GM04503 (cell line): ENCODE results near the gene CCDC154.
"Not testable (repeated sequence)": the region's sequence is repeated elsewhere in the genome, so short reads cannot be mapped to it uniquely, and the experiment has no call there.

ENCODE experiments used
- DNase-seq: peaks from one replicate; pipeline ENCODE4 v3.0.0-alpha.2; 2012; ENCODE audit warnings: low read depth

CCDC154 gene

DNA sequence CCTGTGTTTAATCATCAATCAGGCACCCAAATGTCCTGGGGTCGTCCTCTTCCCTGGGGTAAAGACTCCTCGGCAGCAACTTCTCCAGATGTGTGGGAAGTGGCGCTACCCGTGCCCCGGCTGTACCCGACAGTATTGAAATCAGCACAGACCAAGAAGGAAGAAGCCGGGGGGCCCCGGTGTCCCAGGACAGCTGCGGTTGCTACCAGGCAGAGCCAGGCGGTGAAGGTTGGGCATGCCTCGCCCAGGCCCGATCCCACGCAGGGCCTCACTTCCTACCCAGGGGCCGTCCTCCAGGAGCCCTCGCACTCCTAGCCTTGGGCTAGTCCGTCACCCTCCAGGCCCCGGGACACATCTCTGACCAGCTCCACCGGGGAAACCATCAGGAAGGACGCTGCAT is 9.0 kb upstream of the CCDC154 start:
- no peak for DNase-seq

DNA sequence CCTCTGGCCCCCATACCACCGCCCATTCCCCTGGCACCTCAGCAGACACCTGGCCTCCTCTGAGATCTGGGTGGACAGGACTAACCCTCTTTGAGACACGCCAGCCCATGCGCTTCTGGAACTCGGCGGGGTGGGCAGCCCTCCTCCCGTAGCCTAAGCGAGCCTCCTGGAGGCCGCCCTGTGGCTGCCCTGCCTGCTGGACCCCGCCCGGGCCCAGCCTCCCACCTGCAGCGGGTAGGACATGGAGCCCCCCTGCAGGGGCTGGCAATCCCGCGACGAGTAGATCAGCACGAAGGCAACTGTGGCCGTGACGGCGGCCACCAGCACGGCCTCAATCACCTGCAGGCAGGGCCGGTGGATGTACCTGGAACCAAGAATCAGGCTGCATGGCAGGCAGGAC is 8.2 kb upstream of the CCDC154 start:
- DNase-seq, result no peak

DNA sequence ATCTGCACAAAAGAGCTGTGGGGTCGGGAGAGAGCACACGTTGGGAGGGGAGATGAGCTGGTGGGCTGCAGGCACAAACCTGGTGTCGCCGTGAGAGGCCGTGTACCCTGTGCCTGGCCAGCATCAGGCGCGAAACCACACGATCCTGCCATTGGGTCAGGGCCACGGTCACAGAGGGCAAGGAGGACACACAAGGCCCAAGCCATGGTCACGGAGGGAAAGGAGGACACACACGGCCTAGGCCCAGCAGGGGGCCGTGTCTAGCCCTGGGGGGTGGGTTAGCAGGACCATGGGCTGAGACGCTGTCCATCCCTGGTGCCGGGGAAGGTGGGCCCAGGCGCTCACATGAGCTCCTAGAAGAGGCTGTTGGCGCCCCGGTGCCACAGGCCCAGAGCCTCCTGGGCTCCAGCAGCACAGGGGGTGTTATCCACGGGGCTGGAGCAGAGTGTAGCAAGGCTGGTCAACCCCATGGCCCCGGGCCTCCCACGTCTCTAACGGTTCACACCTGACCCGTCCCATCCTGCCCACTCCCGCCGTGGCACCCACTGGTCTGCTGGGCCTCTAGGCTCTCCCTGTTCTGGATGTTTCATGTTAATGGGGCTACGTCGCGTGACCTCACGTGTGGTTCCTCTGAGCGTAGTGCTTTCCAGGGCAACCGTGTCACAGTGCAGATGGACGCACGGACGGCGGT is 7.5 kb upstream of the CCDC154 start:
- DNase-seq, result no peak

DNA sequence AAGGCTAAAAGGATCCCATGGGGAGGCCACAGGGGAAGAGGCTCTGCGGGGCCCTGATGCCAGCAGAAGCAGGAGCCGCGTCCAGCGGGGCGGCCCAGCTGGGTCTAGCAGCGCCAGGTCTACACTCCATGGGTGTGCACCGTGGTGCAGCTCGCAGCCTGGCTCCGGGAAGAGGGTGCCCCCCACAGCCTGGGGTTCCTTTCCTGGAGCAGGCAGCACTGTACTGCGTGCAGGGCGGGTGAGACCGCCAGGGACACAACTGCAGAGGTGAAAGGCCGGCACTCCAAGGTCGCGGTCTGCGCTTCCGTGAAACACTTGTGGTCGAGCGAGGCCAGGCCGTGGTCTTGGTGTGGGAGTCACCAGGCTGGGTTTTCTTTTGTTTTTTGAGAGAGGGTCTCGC is 6.5 kb upstream of the CCDC154 start:
- DNase-seq, result no peak

DNA sequence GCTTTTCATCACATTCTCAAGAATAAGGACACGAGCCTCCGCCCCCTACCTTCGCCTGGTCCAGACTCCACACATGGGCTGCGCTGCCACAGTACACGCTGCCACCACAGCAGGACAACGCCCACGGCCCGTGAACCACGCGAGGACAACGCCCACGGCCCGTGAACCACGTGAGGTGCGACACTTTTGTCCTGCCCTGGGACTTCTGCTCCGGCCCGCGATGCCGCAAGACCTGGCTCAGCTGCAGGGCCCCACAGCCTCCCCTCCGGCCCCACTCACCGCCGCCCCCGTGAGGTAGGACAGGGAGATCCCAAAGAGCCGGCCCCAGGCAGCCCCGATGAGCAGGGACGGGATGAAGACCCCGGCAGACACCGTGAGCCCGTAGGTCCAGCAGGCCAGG is 5.9 kb upstream of the CCDC154 start:
- no peak for DNase-seq

DNA sequence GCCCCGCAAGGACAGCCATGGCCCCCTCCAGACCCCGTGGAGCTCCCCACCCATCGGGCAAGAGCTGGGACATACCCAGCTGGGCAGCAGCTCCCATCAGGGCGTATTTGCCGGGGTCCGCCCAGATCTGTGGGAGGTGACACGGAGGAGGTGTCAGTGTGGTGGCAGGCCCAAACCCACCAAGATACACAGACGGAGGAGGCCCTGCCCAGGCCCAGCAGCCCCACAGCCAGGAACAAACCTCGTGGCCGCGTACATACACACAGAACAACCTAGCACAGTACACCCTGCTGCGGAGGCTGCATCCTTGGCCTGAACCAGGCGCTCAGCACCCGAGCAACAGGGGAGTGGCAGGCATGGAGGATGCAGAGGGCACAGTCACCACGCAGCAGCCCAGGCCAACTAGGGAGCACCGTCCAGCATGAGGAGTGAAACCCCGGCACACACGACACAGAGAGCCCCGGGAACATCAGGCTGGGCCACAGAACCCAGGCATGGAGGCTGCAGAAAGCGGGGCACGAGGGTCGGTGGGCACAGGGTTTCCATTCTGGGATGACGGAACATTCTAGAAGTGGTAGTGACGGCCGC is 4.9 kb upstream of the CCDC154 start:
- DNase-seq, result no peak

DNA sequence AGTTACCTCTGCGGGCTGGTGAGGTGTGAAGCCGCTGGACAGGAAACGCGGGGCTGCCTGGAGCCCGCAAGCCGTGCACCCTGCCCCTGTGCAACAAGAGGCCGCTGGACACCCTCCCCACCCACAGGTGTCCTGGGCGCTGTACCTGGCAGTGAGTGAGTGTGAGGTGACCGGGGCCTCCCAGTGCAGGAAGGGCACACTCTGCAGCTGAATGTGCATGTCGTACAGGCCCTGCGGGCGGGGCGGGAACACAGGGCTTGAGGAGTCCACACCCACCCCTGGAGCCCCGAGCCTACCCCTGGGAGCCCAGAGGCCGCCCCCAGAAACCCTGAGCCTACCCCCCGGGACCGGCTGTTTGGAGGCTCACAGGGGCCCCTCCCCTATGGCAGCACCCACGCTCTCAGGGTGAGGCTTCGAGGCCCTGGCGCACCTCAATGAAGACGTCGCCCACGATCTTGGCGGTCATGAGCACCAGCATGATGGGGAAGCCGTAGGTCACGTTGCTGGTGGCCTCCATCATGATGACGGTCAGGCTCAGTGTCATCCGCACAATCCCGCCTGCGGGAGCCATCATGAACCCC is 4.3 kb upstream of the CCDC154 start:
- no peak for DNase-seq

DNA sequence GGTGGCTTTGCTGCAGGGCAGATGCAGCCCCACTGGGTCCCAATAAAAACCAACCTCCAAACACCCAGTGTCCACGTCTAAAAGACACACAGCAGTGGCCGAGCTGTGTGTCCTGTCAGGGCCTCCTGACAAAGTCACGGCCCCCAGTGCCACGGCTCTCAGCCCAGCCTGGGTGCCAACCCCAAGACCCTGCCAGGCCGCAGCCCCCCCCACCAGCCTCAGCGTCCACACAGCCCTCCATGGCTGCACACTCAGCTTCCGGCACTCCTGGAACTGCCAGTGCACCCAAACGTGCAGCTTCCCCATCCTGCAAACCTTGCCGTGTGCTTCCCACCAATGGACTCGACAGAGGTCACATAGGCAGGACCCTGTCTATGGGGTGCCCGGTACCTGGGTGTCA is 3.6 kb upstream of the CCDC154 start:
- no peak for DNase-seq

DNA sequence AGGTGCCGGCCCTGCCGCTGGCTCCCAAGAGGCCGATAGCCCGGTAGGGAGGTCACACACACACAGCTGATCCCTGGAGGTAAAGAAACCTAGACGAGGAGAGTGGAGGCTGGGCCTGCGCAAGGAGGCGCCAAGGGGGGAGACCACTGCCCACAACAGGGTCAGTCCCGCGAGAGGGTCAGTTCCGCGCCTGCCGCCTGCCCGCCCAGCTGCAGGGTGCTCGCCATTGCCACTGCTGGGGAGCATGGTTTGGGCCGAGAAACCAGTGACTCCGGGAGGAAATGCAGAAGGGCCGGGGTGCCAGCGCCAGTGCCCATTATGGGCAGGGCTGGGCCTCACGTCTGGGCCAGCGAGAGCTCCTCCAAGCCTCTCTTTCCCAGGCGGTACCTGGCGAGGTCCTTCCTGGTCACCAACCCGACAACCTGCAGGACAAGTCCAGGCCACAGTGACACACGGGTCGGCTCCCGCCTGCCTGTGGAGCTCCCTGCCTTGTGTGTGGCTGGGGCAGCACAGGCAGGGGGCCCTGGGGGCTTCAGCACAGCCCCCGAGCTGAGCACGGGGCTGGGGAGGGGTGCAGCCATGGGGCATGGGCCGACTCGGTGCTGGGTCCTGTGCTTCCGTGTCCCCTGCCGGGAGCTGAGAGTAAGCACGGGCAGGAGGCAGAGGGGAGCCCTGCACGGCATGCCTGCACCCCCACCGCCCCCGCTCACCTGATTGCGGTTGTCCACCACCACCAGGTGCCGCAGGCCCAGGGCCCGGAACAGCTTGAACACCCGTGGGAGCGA is 2.1 kb upstream of the CCDC154 start:
- DNase-seq, result no peak

DNA sequence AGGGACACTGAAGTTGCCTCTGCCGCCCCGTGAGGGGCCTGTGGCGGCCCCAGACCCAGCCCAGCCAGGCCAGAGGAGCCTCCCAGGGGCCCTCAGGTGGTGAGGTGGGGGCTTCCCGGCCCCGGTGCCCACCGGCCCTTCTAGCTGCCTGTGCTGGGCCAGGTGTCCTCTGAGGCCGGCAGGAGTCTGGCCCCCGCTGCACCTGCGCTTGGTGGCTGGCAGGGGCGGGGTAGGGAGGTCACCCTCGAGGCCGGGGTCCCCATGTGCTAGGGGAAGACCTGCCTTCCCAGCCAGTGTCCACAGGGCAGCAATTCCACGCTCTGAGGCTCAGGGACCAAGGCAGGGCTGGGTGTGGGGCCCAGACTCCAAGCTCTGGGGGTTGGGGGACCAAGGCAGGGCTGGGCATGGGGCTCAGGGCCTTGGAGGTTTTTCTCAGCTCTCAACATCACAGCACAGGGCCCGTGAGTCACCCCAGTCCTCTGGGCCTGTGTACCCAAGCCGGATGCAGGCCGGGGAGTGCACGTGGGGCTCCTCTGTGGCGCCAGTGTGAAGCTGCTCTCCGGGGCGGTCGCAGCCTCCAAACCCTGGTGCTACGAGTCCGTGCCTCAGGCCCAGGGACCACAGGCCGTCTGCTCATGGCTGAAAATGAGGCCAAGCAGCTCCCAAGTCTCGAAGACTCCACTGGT is 1.3 kb upstream of the CCDC154 start:
- no peak for DNase-seq

DNA sequence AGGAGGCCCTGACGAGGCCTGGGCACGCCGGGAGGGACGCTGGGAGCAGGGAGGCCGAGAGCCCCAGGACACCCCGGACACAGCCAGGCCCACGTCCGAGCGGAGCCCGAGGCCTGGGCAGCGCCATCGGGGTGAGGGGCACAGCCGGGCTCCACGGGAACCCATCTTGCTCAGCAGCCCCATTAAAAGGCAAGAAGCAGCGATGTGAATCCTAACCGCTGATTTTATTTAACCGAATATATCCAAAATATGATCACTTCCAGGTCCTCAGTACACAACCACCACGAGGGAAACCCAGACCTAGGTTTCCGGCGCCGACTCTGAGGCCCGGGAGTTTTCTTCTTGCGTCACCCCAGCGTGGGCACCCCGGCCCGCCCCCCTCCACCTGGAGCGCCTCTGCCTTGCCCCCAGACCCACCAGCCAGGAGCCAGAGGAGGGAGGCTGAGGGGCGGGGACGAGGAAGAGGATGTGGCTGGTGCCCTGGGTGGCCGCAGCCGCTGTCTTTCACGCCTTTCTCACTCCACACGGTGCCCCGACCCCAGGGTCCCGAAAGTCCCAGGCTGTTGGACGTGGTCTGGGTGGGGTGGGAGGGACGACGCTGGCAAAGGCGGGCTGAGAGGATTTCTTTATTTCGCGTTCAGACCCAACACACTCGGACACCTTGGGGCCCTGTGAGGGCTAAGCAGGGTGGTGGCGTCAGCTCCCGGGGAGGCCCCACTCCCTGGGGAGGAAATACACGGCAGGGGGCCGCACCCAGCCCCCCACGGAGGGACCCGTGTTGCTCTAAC is 568 bp upstream of the CCDC154 start:
- no peak for DNase-seq

DNA sequence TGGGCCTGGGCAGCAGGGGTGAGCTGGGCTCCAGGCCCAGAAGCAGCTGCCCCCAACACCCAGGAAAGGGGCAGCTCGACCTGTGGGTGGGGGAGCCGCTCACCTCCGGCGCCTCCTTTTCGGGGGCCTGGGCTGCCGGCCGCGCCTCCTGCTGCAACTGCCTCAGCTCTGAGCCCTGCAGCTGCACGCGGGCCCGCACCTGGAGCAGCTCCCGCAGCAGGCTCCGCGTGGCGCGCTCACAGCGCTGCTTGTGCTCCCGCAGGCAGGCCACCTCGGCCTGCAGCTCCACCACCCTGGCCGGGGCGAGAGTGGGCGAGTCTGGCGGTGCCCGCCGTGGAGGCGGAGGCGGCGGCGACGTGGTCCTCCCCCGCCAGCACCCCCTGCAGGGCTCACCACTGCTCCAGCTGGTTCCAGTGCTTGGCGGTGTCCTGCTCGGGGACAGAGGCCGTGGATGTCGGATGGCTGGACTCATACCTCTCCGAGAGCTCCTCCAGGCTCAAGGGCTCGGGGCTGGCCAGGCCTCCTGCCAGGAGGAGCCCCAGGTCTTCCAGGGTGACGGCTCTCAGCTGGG is 868 bp downstream of the CCDC154 start:
- no peak for DNase-seq

DNA sequence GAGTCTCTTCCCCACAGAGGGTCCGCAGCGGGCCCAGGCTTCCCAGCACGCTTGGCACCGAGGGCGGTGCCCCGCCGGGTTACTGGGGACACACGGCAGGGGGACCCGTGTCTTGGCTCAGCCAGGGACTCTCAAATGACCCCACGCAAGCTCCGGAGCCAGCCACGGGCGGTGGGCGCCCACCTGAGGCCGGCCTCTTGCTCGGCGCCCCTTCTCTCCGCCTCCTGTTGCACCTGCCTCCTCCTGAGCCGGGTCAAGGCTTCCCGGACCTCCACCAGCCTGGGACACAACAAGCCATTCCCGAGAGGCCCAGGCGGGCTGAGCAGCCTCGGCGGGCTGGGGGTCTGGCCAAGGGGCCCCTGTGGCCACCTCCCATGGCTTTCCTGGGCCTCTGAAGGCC is 1.7 kb downstream of the CCDC154 start:
- DNase-seq, result no peak

DNA sequence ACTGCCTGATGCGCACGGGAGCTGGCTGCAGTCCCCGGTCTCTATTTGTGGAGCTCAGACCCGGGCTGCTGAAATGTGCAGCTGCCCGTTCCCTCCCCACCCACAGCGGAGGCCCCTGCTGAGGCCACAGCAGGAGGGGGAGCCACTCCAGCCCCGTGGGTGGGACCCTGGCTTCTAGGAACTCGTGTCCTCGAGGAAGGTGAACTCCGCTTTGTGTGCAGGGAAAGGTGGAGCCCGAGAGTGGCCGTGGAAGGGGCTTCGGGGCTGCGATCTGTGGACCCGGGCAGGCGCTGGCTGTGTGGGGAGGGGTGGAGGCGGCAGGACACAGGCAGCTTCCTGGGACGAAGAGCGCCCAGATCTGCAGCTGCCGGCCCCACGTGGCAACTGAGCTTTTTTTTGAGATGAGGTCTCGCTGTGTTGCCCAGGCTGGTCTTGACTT is 2.9 kb downstream of the CCDC154 start:
- no peak for DNase-seq

DNA sequence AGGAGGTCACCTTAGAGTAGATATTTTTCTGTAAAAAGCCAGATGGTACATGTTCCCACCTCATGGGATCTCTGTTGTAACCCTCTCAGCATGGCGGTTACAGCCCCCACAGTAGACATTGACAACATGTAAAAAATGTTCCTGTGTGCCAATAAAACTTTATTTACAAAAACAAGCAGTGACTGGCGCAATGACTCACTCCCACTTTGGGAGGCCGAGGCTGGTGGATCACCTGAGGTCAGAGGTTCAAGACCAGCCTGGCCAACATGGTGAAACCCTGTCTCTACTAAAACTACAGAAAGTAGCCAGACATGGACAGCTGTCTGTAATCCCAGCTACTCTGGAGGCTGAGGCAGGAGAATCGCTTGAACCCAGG is 4.7 kb downstream of the CCDC154 start:
- DNase-seq, result not testable (repeated sequence)

DNA sequence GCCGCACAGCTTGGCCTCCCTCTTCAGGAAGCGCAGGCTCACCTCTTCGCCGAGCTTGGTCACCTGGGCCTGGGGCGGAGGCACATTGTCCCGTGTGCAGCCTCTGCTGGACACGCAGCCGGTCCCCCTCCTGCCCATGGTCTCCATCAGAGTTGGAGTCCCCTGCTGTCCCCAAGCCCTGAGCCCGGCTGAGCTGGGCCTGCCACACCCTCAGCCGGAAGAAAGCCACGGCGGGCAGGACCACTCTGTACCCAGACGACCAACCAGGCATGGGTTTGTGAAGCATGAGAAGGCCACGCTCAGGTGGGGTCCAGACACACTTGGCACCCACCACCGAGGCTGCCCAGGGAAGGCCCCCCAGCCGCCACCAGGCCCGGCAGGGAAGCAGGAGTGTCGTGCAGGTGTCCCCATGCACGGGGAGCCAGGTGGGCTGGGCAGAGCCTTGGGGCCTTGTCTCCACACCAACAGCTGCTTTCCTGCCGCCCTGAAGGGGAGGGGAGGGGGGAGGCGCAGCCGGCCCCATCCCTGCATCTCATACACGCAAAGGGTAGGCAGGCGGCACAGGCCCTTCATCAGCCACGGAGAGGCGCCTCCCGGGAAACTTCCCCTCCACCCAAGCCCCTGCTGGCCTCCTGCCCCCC is 5.2 kb downstream of the CCDC154 start:
- DNase-seq, result no peak

DNA sequence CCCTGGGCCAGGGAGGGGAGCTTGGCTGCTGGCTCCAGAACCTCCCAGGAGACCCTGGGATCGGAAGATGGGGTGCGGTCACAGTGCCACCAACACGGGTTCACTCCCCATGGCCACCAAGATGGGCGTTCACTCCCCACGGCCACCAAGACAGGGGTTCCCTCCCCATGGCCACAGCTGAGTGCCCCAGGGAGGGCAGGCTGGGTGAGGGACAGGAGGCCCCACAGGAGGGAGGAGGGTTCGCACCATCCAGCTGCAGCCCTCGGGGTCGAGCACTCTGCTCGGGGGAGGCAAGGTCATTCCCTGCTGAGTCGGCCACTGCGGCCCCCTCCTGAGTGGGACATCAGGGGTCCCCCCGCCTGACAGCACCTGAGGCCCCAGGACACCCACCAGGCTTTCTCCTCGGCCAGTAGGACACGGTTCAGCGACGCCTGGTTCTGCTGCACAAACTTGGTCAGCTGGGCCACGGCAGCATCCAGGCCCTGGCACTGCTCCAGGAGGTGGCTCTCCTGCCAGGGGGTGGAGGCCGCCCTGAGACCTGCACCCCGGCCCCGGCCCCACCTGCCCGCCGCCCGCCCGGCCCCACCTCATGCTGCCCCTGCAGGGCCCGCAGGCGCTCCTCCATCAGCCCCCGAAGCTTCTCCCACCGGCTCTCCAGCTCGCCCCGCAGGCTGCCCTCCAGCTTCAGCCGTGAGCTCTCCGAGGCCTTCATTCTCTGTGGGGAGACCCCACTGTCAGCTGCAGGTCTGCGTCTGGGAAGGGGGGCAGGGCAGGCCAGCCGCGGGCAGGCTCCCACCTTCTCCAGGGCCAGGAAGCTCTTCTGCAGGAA is 5.9 kb downstream of the CCDC154 start:
- DNase-seq, result no peak

DNA sequence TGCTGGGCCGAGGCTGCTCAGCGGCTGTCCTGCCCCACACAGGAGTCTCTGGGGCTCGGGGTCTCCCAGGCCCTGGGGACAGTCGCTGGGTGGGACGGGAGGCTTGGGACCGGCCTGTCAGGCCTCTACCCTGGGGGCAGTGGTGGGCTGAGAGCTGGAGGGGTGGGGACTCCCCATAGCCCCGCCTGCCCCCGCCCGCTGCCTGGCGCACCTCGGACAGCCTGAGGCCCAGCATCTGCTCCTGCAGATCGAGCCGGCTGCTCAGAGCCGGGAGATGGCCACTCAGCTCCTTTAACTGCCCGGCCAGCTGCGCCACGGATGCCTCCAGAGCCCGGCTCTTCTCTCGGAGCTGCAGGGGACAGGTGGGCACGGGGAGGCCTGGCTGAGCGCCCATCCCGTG is 6.8 kb downstream of the CCDC154 start:
- DNase-seq, result no peak

DNA sequence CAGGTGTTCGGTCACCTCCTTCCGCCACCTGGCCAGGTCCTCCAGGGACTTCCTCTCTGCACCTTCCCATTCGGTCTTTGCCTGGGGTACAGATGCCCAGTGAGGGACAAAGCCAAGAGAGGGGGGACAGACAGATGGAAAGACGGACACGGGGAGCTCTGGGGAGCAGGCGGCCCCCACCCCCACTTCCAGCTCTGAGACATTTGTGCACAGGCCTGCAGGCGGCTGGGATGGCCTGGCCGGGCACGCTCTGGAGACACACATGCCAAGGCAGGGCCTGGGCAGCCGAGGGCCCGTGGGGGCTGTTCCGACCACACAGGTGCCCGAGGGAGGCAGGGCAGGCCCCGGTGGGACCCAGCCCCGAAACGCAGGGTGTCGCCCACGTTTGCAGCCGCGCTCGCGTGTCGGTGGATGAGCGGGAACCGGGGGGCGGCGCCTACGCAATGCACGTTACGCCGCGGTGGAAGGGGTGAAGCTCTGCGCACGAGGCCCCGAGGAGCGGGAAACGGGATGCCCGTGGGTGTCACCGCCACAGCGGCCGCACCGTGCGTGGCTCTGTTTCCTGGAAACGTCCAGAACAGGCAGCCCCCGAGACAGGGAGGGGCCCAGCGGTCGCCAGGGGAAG is 7.5 kb downstream of the CCDC154 start:
- no peak for DNase-seq
